HG03442 (cell line): ENCODE results near the gene APEX2.
"Not testable (repeated sequence)": the region's sequence is repeated elsewhere in the genome, so short reads cannot be mapped to it uniquely, and the experiment has no call there.

Experiments
- ATAC-seq: cut with Tn5 transposase; IDR thresholded peaks from one replicate; pipeline ENCODE4 v1.9.1; 2021; ENCODE audit warnings: mild to moderate bottlenecking, moderate library complexity; ENCODE audit not compliant: unreplicated experiment

Gene APEX2

GRCh38 chrX:54999717-55000598 lies at the start of gene APEX2:
Gene APEX2 (plus strand): TSS chrX:55000363. CDS start chrX:55000423, 60 bp downstream.
- peak; percentile 90 for ATAC-seq

- no peak for ATAC-seq
These were observed 49.3 kb upstream of the APEX2 start for GRCh38 chrX:54950730-54951375.

GRCh38 chrX:54961750-54962149 lies 38.4 kb upstream of the APEX2 start:
- ATAC-seq: no peak

GRCh38 chrX:54964766-54965497 lies 35.2 kb upstream of the APEX2 start:
- ATAC-seq: no peak

- no peak for ATAC-seq
These were observed 22.8 kb upstream of the APEX2 start for GRCh38 chrX:54977387-54977786.

GRCh38 chrX:54978448-54978847 lies 21.7 kb upstream of the APEX2 start:
- no peak for ATAC-seq

GRCh38 chrX:54979432-54979831 lies 20.7 kb upstream of the APEX2 start:
- ATAC-seq: no peak

- no peak for ATAC-seq
These were observed 19.8 kb upstream of the APEX2 start for GRCh38 chrX:54980334-54980733.

GRCh38 chrX:54983306-54983705 lies 16.9 kb upstream of the APEX2 start:
- ATAC-seq: not testable (repeated sequence)

- ATAC-seq: no peak
These were observed 8.5 kb upstream of the APEX2 start for GRCh38 chrX:54991706-54992105.

GRCh38 chrX:54992911-54993622 lies 7.1 kb upstream of the APEX2 start:
- no peak for ATAC-seq

GRCh38 chrX:54994099-54994498 lies 6.1 kb upstream of the APEX2 start, which contains the start of gene PFKFB1:
Gene PFKFB1 (minus strand): TSS chrX:54994188. CDS start chrX:54994007, 181 bp downstream.
- ATAC-seq: no peak

GRCh38 chrX:54994668-54995351 lies 5.4 kb upstream of the APEX2 start:
- ATAC-seq: no peak

GRCh38 chrX:54995621-54996020 lies 4.5 kb upstream of the APEX2 start:
- no peak for ATAC-seq

GRCh38 chrX:55004231-55004630 lies 4.1 kb downstream of the APEX2 start:
- ATAC-seq: no peak

GRCh38 chrX:55005256-55005655 lies 5.1 kb downstream of the APEX2 start:
- ATAC-seq: no peak

GRCh38 chrX:55006827-55007621 lies 6.9 kb downstream of the APEX2 start:
- ATAC-seq: no peak

- ATAC-seq: no peak
These were observed 7.5 kb downstream of the APEX2 start for GRCh38 chrX:55007656-55008055.

GRCh38 chrX:55008571-55009358 lies 8.6 kb downstream of the APEX2 start:
- ATAC-seq: no peak
